PFSK-1 (cell line): ENCODE results near the gene LAMB4.

Source experiments
- FOXP2 ChIP-seq: optimal IDR thresholded peaks from 2 replicates; pipeline ENCODE3; 2011; ENCODE audit warnings: borderline replicate concordance, control low read depth, inconsistent platforms; ENCODE audit not compliant: insufficient read depth; ENCODE audit errors: extremely low read length, extremely low read depth
- POLR2AphosphoS5 ChIP-seq: IDR thresholded peaks from 2 replicates; pipeline ENCODE4 v1.6.1; 2012; ENCODE audit warnings: low read depth, mild to moderate bottlenecking, control low read depth, low read length, moderate library complexity
- SIN3A ChIP-seq: IDR thresholded peaks from 2 replicates; pipeline ENCODE4 v1.6.1; 2012; ENCODE audit warnings: mild to moderate bottlenecking, low read length, moderate library complexity, borderline replicate concordance; ENCODE audit not compliant: insufficient read depth
- TAF1 ChIP-seq: IDR thresholded peaks from 2 replicates; pipeline ENCODE4 v1.6.1; 2012; ENCODE audit warnings: low read length, control low read depth, borderline replicate concordance; ENCODE audit not compliant: insufficient read depth
- TF ChIP-seq, protein P1 (sequence below), 2 experiments: IDR thresholded peaks; 2 replicates each; pipeline versions ENCODE4 v1.6.1 to v1.8.0; 2011 to 2012; ENCODE audit warnings: low read depth in 2 of 2, low read length in 2 of 2, control low read depth in 1 of 2, inconsistent platforms in 1 of 2, mild to moderate bottlenecking in 1 of 2, moderate library complexity in 1 of 2; ENCODE audit not compliant: insufficient read depth in 1 of 2

The LAMB4 gene

GRCh38 chr7:108101759-108102158 is 28.4 kb downstream of the LAMB4 start:
- TF ChIP-seq FOXP2 (no peak), SIN3A (no peak), POLR2AphosphoS5 (no peak), TAF1 (no peak)
- TF ChIP-seq, protein P1, sequence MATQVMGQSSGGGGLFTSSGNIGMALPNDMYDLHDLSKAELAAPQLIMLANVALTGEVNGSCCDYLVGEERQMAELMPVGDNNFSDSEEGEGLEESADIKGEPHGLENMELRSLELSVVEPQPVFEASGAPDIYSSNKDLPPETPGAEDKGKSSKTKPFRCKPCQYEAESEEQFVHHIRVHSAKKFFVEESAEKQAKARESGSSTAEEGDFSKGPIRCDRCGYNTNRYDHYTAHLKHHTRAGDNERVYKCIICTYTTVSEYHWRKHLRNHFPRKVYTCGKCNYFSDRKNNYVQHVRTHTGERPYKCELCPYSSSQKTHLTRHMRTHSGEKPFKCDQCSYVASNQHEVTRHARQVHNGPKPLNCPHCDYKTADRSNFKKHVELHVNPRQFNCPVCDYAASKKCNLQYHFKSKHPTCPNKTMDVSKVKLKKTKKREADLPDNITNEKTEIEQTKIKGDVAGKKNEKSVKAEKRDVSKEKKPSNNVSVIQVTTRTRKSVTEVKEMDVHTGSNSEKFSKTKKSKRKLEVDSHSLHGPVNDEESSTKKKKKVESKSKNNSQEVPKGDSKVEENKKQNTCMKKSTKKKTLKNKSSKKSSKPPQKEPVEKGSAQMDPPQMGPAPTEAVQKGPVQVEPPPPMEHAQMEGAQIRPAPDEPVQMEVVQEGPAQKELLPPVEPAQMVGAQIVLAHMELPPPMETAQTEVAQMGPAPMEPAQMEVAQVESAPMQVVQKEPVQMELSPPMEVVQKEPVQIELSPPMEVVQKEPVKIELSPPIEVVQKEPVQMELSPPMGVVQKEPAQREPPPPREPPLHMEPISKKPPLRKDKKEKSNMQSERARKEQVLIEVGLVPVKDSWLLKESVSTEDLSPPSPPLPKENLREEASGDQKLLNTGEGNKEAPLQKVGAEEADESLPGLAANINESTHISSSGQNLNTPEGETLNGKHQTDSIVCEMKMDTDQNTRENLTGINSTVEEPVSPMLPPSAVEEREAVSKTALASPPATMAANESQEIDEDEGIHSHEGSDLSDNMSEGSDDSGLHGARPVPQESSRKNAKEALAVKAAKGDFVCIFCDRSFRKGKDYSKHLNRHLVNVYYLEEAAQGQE (IDR thresholded peaks at IDR 0.05; ENCODE audit: insufficient read depth in 1 of 2, low read depth in 2 of 2, low read length in 2 of 2), result no peak

GRCh38 chr7:108099713-108100112 is 30.4 kb downstream of the LAMB4 start:
- TF ChIP-seq TAF1 (no peak), FOXP2 (no peak), SIN3A (no peak)
- TF ChIP-seq, protein P1 (IDR thresholded peaks at IDR 0.05; ENCODE audit: insufficient read depth in 1 of 2, low read depth in 2 of 2, low read length in 2 of 2), result no peak

- TF ChIP-seq SIN3A, result no peak
- no peak for TF ChIP-seq FOXP2
- no peak for TF ChIP-seq POLR2AphosphoS5
- TF ChIP-seq, protein P1 (IDR thresholded peaks at IDR 0.05; ENCODE audit: insufficient read depth in 1 of 2, low read depth in 2 of 2, low read length in 2 of 2), result no peak
- no peak for TF ChIP-seq TAF1
Observed at GRCh38 chr7:108097703-108098102, 32.5 kb downstream of the LAMB4 start.

- no peak for TF ChIP-seq FOXP2
- no peak for TF ChIP-seq SIN3A
- TF ChIP-seq, protein P1 (IDR thresholded peaks at IDR 0.05; ENCODE audit: insufficient read depth in 1 of 2, low read depth in 2 of 2, low read length in 2 of 2), result no peak
- TF ChIP-seq TAF1, result no peak
- TF ChIP-seq POLR2AphosphoS5, result no peak
Observed at GRCh38 chr7:108096996-108097395, 33.2 kb downstream of the LAMB4 start.

DNA sequence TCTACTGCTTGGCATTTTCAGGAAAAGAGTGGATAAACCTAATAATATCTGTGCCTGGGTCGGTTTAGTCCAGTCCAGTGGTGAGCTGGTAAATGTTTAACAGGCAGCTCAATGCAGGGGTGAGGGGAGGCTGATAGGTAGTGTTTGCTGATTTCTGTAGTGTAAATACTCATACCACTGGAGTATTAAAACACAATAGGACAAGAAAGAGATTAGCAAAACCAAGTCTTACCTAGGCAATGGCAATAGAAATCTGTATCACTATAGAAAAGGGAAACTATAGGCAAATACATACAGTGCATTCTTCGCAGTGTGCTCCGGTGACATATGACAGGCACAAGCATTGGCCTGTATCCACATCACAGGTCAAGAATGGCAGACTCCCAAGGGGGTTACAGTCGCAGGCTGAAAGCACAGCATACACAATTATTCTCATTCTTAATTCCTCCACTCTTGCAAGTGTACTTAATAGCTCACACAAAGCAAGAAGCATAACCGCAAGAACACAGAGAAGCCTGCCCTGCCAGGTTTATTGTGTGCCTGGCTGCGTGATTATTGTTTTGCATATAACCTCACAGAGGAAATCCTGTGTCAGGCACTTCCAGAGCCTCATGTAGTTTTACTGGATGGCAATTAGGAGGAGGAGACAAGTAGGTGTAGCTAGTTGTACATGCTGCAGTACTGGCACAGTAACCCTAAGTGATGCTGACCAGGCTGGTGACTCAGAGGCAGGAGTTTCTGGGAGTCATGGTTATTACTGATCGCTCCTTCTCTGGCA is 35.0 kb downstream of the LAMB4 start:
- no peak for TF ChIP-seq POLR2AphosphoS5
